ENCODE results near the gene IPO4. TPM values are rescaled to one million over a fixed set of nuclear protein-coding genes. Genes with fewer than 3 reads are reported as not detected.

Gene IPO4
- total RNA-seq, 1 donor from 2014 or later = 47.6 TPM

Other genes starting within 250 kb of the IPO4 start
- gene DHRS4, start 235.0 kb downstream of the IPO4 start, total RNA-seq = 47.6 and 55.0 TPM in 2 replicates
- 18.5 and 25.0 TPM in 2 replicates for gene DHRS4L2, start 199.9 kb downstream of the IPO4 start, total RNA-seq
- 0.15 and 0.33 TPM in 2 replicates for gene CARMIL3, start 136.8 kb downstream of the IPO4 start, total RNA-seq
- not detected in 2 replicates for gene CPNE6, start 117.3 kb downstream of the IPO4 start, total RNA-seq
- gene PCK2, start 94.5 kb downstream of the IPO4 start, total RNA-seq = 25.0 and 35.4 TPM in 2 replicates
- gene DCAF11, start 74.0 kb downstream of the IPO4 start, total RNA-seq = 69.5 and 88.2 TPM in 2 replicates
- 0.83 and 0.87 TPM in 2 replicates for gene NRL, start 73.9 kb downstream of the IPO4 start, total RNA-seq
- gene FITM1, start 58.2 kb downstream of the IPO4 start, total RNA-seq = 0.33 and 0.44 TPM in 2 replicates
- gene PSME1, start 52.6 kb downstream of the IPO4 start, total RNA-seq = 132 and 143 TPM in 2 replicates
- gene EMC9, start 47.2 kb downstream of the IPO4 start, total RNA-seq = 11.1 and 25.2 TPM in 2 replicates
- gene PSME2, start 42.2 kb downstream of the IPO4 start, total RNA-seq = 87.2 and 117 TPM in 2 replicates
- 35.5 and 57.9 TPM in 2 replicates for gene RNF31, start 41.3 kb downstream of the IPO4 start, total RNA-seq
- 87.8 and 104 TPM in 2 replicates for gene IRF9, start 27.6 kb downstream of the IPO4 start, total RNA-seq
- gene REC8, start 16.7 kb downstream of the IPO4 start, total RNA-seq = 1.8 and 2.3 TPM in 2 replicates
- gene TM9SF1, start 6.6 kb upstream of the IPO4 start, total RNA-seq = 87.0 and 90.6 TPM in 2 replicates
- gene TSSK4, start 16.9 kb upstream of the IPO4 start, total RNA-seq = not detected in 2 replicates
- 27.6 and 44.5 TPM in 2 replicates for gene CHMP4A, start 24.7 kb upstream of the IPO4 start, total RNA-seq
- gene MDP1, start 27.2 kb upstream of the IPO4 start, total RNA-seq = 11.1 and 25.5 TPM in 2 replicates
- gene NEDD8, start 43.6 kb upstream of the IPO4 start, total RNA-seq = 143 and 203 TPM in 2 replicates
- 94.2 and 119 TPM in 2 replicates for gene GMPR2, start 44.1 kb upstream of the IPO4 start, total RNA-seq
- 68.9 and 83.2 TPM in 2 replicates for gene TINF2, start 53.8 kb upstream of the IPO4 start, total RNA-seq
- 0.83 and 1.5 TPM in 2 replicates for gene TGM1, start 74.4 kb upstream of the IPO4 start, total RNA-seq
- gene RABGGTA, start 82.8 kb upstream of the IPO4 start, total RNA-seq = 23.3 and 31.6 TPM in 2 replicates
- 19.8 and 22.1 TPM in 2 replicates for gene DHRS1, start 111.0 kb upstream of the IPO4 start, total RNA-seq
- 19.3 and 25.1 TPM in 2 replicates for gene NOP9, start 111.0 kb upstream of the IPO4 start, total RNA-seq
- 1.5 and 2.6 TPM in 2 replicates for gene CIDEB, start 119.2 kb upstream of the IPO4 start, total RNA-seq
- 3.8 and 4.6 TPM in 2 replicates for gene LTB4R2, start 121.3 kb upstream of the IPO4 start, total RNA-seq
- 0.87 and 4.1 TPM in 2 replicates for gene LTB4R, start 122.7 kb upstream of the IPO4 start, total RNA-seq
- 9.6 and 11.7 TPM in 2 replicates for gene ADCY4, start 146.3 kb upstream of the IPO4 start, total RNA-seq
- gene RIPK3, start 151.2 kb upstream of the IPO4 start, total RNA-seq = 2.9 and 6.8 TPM in 2 replicates
- gene NFATC4, start 179.4 kb upstream of the IPO4 start, total RNA-seq = 108 and 149 TPM in 2 replicates
- gene NYNRIN, start 210.2 kb upstream of the IPO4 start, total RNA-seq = 20.4 and 42.7 TPM in 2 replicates
- gene CBLN3, start 240.9 kb upstream of the IPO4 start, total RNA-seq = 4.1 and 11.4 TPM in 2 replicates
- gene KHNYN, start 241.1 kb upstream of the IPO4 start, total RNA-seq = 55.3 and 67.8 TPM in 2 replicates